ENCODE measurements around the gene FUT8. TPM values are rescaled to one million over a fixed set of nuclear protein-coding genes. Genes with fewer than 3 reads are reported as not detected.
"Not testable (repeated sequence)": the region's sequence is repeated elsewhere in the genome, so short reads cannot be mapped to it uniquely, and the experiment has no call there.

The FUT8 gene
- total RNA-seq, 1 donor from 2014 or later: 44.3 TPM

- DNase-seq (ENCODE audit: low read depth): no peak
- Histone ChIP-seq H3K4me3 (ENCODE audit: low read depth, low read length) (no peak overlapping the region), H3K27me3 (ENCODE audit: control insufficient read depth, insufficient read depth, low read length) (no peaks in the 10 kb centered on the region), H3K36me3 (ENCODE audit: control insufficient read depth, insufficient read depth, low read length) (no peaks in the 10 kb centered on the region)
- TF ChIP-seq CTCF (IDR thresholded peaks at IDR 0.05; ENCODE audit: insufficient read depth, low read length, poor library complexity, severe bottlenecking): no peak
These were observed 284.3 kb downstream of the FUT8 start for GRCh38 chr14:65696801-65697200.

GRCh38 chr14:65703521-65703920, 291.0 kb downstream of the FUT8 start:
- H3K36me3 ChIP-seq (ENCODE audit: control insufficient read depth, insufficient read depth, low read length): no peaks in the 10 kb centered on the region
- no peaks in the 10 kb centered on the region for H3K27me3 ChIP-seq (ENCODE audit: control insufficient read depth, insufficient read depth, low read length)
- no peak overlapping the region for H3K4me3 ChIP-seq (ENCODE audit: low read depth, low read length)
- DNase-seq (ENCODE audit: low read depth): no peak
- TF ChIP-seq CTCF (IDR thresholded peaks at IDR 0.05; ENCODE audit: insufficient read depth, low read length, poor library complexity, severe bottlenecking): no peak

- no peak for TF ChIP-seq CTCF (IDR thresholded peaks at IDR 0.05; ENCODE audit: insufficient read depth, low read length, poor library complexity, severe bottlenecking)
- H3K27me3 ChIP-seq (ENCODE audit: control insufficient read depth, insufficient read depth, low read length): no peaks in the 10 kb centered on the region
- no peak overlapping the region for H3K4me3 ChIP-seq (ENCODE audit: low read depth, low read length)
- no peaks in the 10 kb centered on the region for H3K36me3 ChIP-seq (ENCODE audit: control insufficient read depth, insufficient read depth, low read length)
- DNase-seq (ENCODE audit: low read depth): no peak
These were observed 291.5 kb downstream of the FUT8 start for GRCh38 chr14:65703996-65704395.

DNA sequence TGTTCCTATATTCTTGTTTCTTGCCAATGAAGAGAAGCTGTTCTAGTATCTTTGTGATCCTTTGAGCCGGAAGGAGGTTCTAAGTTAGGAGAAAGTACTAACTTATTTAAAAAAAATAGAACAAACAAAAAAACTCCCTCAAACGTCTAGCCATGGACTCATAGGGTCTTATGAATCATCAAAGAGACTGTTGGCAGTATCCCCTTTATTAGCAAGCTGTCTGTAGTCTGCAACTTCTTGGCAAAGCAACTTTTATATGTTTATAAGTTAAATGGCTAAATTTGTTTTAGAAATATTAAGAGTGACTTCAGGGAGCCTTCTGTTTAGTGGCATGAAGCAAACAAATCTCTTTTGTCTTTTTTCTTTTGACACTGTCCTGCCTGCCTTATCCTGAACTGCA, 291.9 kb downstream of the FUT8 start:
- Histone ChIP-seq H3K4me3 (ENCODE audit: low read depth, low read length) (no peak overlapping the region), H3K27me3 (ENCODE audit: control insufficient read depth, insufficient read depth, low read length) (no peaks in the 10 kb centered on the region)
- no peak for DNase-seq (ENCODE audit: low read depth)

DNA sequence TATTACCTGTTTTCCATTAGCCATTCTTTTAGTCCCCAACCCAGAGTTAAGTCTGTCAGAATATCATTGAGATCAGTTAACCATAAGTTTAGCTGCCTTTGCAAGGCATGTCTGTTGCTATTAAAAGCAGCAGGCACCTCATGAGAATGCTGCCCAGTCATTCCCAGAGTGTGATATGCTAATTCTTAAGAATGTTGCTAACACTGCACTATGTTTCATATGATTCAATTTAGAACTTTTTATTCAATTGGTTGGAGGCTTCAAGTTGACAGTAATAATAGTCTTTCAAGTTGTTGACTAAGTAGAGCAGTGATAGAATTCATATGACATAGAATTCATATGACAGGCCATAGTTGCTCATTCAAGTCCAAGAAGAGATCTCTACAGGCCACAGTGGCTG, 292.3 kb downstream of the FUT8 start:
- no peak for DNase-seq (ENCODE audit: low read depth)
- Histone ChIP-seq H3K4me3 (ENCODE audit: low read depth, low read length) (no peak overlapping the region), H3K27me3 (ENCODE audit: control insufficient read depth, insufficient read depth, low read length) (no peaks in the 10 kb centered on the region), H3K36me3 (ENCODE audit: control insufficient read depth, insufficient read depth, low read length) (no peaks in the 10 kb centered on the region)
- no peak for TF ChIP-seq CTCF (IDR thresholded peaks at IDR 0.05; ENCODE audit: insufficient read depth, low read length, poor library complexity, severe bottlenecking)

More for the DNA sequence above, 291.9 kb downstream of the FUT8 start:
- no peak for TF ChIP-seq CTCF (IDR thresholded peaks at IDR 0.05; ENCODE audit: insufficient read depth, low read length, poor library complexity, severe bottlenecking)
- no peaks in the 10 kb centered on the region for H3K36me3 ChIP-seq (ENCODE audit: control insufficient read depth, insufficient read depth, low read length)

DNA sequence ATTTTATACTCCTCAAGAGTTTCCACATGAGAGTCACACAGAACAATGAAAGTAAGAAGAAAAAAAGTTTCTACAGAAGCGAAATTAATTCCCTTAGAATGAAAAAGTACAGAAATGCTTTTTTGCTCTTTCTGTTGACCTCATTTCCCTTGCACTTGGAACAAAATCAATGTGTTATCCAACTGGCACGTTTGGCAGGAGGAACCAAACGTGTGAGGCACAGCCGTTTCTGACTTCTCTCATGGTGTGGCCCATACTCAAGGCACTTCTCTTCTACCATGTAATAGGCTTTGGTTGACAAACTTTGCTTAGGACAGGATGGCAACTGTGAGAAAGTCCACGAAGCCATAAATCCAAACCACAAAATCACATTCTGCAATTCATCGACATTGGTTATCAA, 297.0 kb downstream of the FUT8 start:
- DNase-seq (ENCODE audit: low read depth): no peak
- Histone ChIP-seq H3K4me3 (ENCODE audit: low read depth, low read length) (no peak overlapping the region), H3K27me3 (ENCODE audit: control insufficient read depth, insufficient read depth, low read length) (no peaks in the 10 kb centered on the region), H3K36me3 (ENCODE audit: control insufficient read depth, insufficient read depth, low read length) (no peaks in the 10 kb centered on the region)
- TF ChIP-seq CTCF (IDR thresholded peaks at IDR 0.05; ENCODE audit: insufficient read depth, low read length, poor library complexity, severe bottlenecking): no peak

DNA sequence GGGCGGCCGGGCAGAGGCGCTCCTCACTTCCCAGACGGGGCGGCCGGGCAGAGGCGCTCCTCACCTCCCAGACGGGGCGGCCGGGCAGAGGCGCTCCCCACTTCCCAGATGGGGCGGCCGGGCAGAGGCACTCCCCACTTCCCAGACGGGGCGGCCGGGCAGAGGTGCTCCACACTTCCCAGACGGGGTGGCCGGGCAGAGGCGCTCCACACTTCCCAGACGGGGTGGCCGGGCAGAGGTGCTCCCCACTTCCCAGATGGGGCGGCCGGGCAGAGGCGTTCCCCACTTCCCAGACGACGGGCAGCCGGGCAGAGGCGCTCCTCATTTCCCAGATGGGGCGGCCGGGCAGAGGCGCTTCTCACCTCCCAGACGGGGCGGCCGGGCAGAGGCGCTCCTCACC, 304.3 kb downstream of the FUT8 start:
- H3K36me3 ChIP-seq (ENCODE audit: control insufficient read depth, insufficient read depth, low read length); H3K4me3 ChIP-seq (ENCODE audit: low read depth, low read length); H3K27me3 ChIP-seq (ENCODE audit: control insufficient read depth, insufficient read depth, low read length); DNase-seq (ENCODE audit: low read depth): not testable (repeated sequence)

- not testable (repeated sequence) for DNase-seq (ENCODE audit: low read depth); H3K36me3 ChIP-seq (ENCODE audit: control insufficient read depth, insufficient read depth, low read length); H3K4me3 ChIP-seq (ENCODE audit: low read depth, low read length); H3K27me3 ChIP-seq (ENCODE audit: control insufficient read depth, insufficient read depth, low read length)
These were observed 304.9 kb downstream of the FUT8 start for GRCh38 chr14:65717384-65717915.
